Ascending aorta (tissue), 2 donors: ENCODE results near the gene LYPD5. TPM values are rescaled to one million over a fixed set of nuclear protein-coding genes. Genes with fewer than 3 reads are reported as not detected.

ENCODE experiments used
- DNase-seq, 2 donors: peaks; one replicate each; pipeline ENCODE4 v3.0.0-alpha.2; 2019; ENCODE audit warnings: low spot score in 2 of 2
- H3K27ac ChIP-seq, 2 donors: fragments of 200-600 bp; sonication (generic); one replicate each; pipeline ENCODE4 v1.5.1; 2016 to 2017; ENCODE audit warnings: mild to moderate bottlenecking in 1 of 2
- H3K27me3 ChIP-seq: fragments of 200-600 bp; sonication (generic); one replicate; pipeline ENCODE4 v1.5.1; 2017
- H3K36me3 ChIP-seq, 2 donors: fragments of 200-600 bp; sonication (generic); one replicate each; pipeline ENCODE4 v1.5.1; 2016
- H3K4me1 ChIP-seq, 2 donors: fragments of 200-600 bp; sonication (generic); one replicate each; pipeline ENCODE4 v1.5.1; 2016 to 2017; ENCODE audit warnings: mild to moderate bottlenecking in 1 of 2
- H3K4me3 ChIP-seq, 2 donors: fragments of 200-600 bp; sonication (generic); one replicate each; pipeline ENCODE4 v1.5.1; 2016 to 2017; ENCODE audit warnings: mild to moderate bottlenecking in 1 of 2
- H3K9me3 ChIP-seq, 2 donors: fragments of 200-600 bp; sonication (generic); one replicate each; pipeline ENCODE4 v1.5.1; 2016
- CTCF ChIP-seq, 3 experiments: fragments of 200-600 bp in 2 of 3; fragments of 450-650 bp in 1 of 3; sonication (generic) in 2 of 3; IDR thresholded peaks; one replicate each; pipeline ENCODE4 v1.5.1; 2016 to 2019; ENCODE audit warnings: antibody characterized with exemption in 3 of 3, mild to moderate bottlenecking in 1 of 3, moderate library complexity in 1 of 3
- intact Hi-C: fragments of 100-400 bp; cut with DNase I; formaldehyde crosslinking; loops from one replicate; pipeline ENCODE4 v1.15.1; 2023
- total RNA-seq: library from RNA; depleted of rRNA; stranded (reverse); fragments of >200 nt; gene quantifications from one replicate; pipeline ENCODE4 v1.1.0, GENCODE V29; 2016

LYPD5 gene
- total RNA-seq, 1 donor from 2014 or later: not detected

GRCh38 chr19:43762814-43763213 is 39.4 kb downstream of the LYPD5 start:
- DNase-seq: no peak
- H3K4me1 ChIP-seq: peaks cover 6 to 23% of the 10 kb centered on the region in 2 donors
- no peaks in the 10 kb centered on the region for H3K36me3 ChIP-seq
- no peaks in the 10 kb centered on the region for H3K27me3 ChIP-seq
- peak overlapping the region; percentile 57 to 76 for H3K27ac ChIP-seq
- intact Hi-C loops: no loop called here
- H3K4me3 ChIP-seq: no peak overlapping the region
- no peak for TF ChIP-seq CTCF (IDR thresholded peaks at IDR 0.05)
- H3K9me3 ChIP-seq: no peaks in the 10 kb centered on the region

GRCh38 chr19:43760941-43761340 is 41.3 kb downstream of the LYPD5 start:
- TF ChIP-seq CTCF (IDR thresholded peaks at IDR 0.05): no peak
- Histone ChIP-seq H3K36me3 (no peaks in the 10 kb centered on the region), H3K27ac (no peak overlapping the region), H3K27me3 (no peaks in the 10 kb centered on the region), H3K4me1 (peaks cover 6 to 23% of the 10 kb centered on the region in 2 donors), H3K9me3 (no peaks in the 10 kb centered on the region), H3K4me3 (no peak overlapping the region)
- DNase-seq: no peak
- intact Hi-C loops: no loop called here

GRCh38 chr19:43759515-43759914 is 42.7 kb downstream of the LYPD5 start:
- no peaks in the 10 kb centered on the region for H3K9me3 ChIP-seq
- DNase-seq: no peak
- intact Hi-C loops: loop anchor here (10.0 kb wide), 1 partner anchor 175 kb away; the partner anchor contains the start of gene ZNF45
- no peak overlapping the region for H3K4me3 ChIP-seq
- no peaks in the 10 kb centered on the region for H3K36me3 ChIP-seq
- H3K27ac ChIP-seq: no peak overlapping the region
- H3K27me3 ChIP-seq: no peaks in the 10 kb centered on the region
- H3K4me1 ChIP-seq: peaks cover 6 to 20% of the 10 kb centered on the region in 2 donors
- no peak for TF ChIP-seq CTCF (IDR thresholded peaks at IDR 0.05)

GRCh38 chr19:43755256-43755801 is 46.9 kb downstream of the LYPD5 start:
- TF ChIP-seq CTCF (IDR thresholded peaks at IDR 0.05): no peak
- peak in 1 of 2 donors; percentile 84 for DNase-seq
- H3K4me1 ChIP-seq: peaks cover 3 to 26% of the 10 kb centered on the region in 2 donors
- intact Hi-C loops: loop anchor here (1.0 to 10.0 kb wide), 3 partner anchors 71 to 179 kb away; partner anchors contain the start of genes ZNF283 and ZNF45
- H3K36me3 ChIP-seq: peaks cover 4 to 6% of the 10 kb centered on the region in 2 donors
- no peaks in the 10 kb centered on the region for H3K9me3 ChIP-seq
- H3K27ac ChIP-seq: peak overlapping the region; percentile 99
- H3K27me3 ChIP-seq: no peaks in the 10 kb centered on the region
- peak overlapping the region; percentile 77 to 92 for H3K4me3 ChIP-seq

GRCh38 chr19:43754503-43755255 is 47.6 kb downstream of the LYPD5 start, which contains the start of gene SMG9:
Gene SMG9 (minus strand): TSS chr19:43754962. CDS start chr19:43750741, 4,221 bp downstream.
- Histone ChIP-seq H3K9me3 (no peaks in the 10 kb centered on the region), H3K4me1 (peaks cover 3 to 26% of the 10 kb centered on the region in 2 donors), H3K27me3 (no peaks in the 10 kb centered on the region), H3K27ac (peak within 1 kb of the TSS; percentile 99), H3K4me3 (peak within 1 kb of the TSS; percentile 77 to 92), H3K36me3 (peaks cover 9 to 12% of the 10 kb centered on the region in 2 donors)
- TF ChIP-seq CTCF (IDR thresholded peaks at IDR 0.05): no peak
- DNase-seq: peak; percentile 87 to 98
- intact Hi-C loops: loop anchor here (1.0 to 10.0 kb wide), 5 partner anchors 72 to 221 kb away; partner anchors contain the start of genes IRGQ, ZNF283, ZNF45 and ZNF575
